HG03565 (cell line): ENCODE measurements around the gene ESAM.

Experiments used
- ATAC-seq: cut with Tn5 transposase; IDR thresholded peaks from one replicate; pipeline ENCODE4 v1.9.1; 2021; ENCODE audit warnings: mild to moderate bottlenecking, moderate library complexity; ENCODE audit not compliant: unreplicated experiment

The ESAM gene, protein sequence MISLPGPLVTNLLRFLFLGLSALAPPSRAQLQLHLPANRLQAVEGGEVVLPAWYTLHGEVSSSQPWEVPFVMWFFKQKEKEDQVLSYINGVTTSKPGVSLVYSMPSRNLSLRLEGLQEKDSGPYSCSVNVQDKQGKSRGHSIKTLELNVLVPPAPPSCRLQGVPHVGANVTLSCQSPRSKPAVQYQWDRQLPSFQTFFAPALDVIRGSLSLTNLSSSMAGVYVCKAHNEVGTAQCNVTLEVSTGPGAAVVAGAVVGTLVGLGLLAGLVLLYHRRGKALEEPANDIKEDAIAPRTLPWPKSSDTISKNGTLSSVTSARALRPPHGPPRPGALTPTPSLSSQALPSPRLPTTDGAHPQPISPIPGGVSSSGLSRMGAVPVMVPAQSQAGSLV

GRCh38 chr11:124762105-124762623, at the start of gene ESAM:
Gene ESAM, minus strand, starts transcription at chr11:124762290. Its CDS starts 136 bp downstream, at chr11:124762154.
- ATAC-seq: no peak

- ATAC-seq: no peak
Observed at GRCh38 chr11:124811399-124812125, 49.5 kb upstream of the ESAM start.

- no peak for ATAC-seq
Observed at GRCh38 chr11:124807660-124808270, 45.7 kb upstream of the ESAM start.

- ATAC-seq: no peak
Observed at GRCh38 chr11:124807201-124807600, 45.1 kb upstream of the ESAM start.

- no peak for ATAC-seq
Observed at GRCh38 chr11:124804884-124805283, 42.8 kb upstream of the ESAM start.

GRCh38 chr11:124801636-124802312, 39.7 kb upstream of the ESAM start:
- ATAC-seq: no peak

DNA sequence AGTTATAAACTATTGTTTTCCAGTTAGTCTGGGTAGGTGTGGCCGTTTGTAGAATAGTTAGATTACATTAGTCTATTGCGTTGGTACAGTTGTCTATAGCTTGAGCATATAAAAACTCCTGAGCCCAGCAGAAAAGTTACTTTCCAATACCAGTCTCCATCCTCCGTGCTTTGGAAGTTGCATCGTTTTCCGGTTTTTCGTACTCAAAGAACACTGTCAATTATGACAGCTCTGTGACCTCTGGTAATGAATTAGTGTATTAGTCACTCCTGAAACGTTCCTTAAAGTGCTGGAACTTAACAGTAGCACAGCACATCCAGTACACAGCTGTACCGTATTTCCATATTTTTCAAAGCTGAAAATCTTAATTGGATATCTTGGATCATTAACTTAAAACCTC, 38.9 kb upstream of the ESAM start:
- ATAC-seq: no peak

GRCh38 chr11:124800226-124800929, 38.3 kb upstream of the ESAM start, which contains the start of gene MSANTD2:
Gene MSANTD2, minus strand, starts transcription at chr11:124800406. Its CDS starts 26 bp downstream, at chr11:124800380.
- ATAC-seq: peak; percentile 76

GRCh38 chr11:124799348-124800225, 37.5 kb upstream of the ESAM start:
- ATAC-seq: peak; percentile 25

DNA sequence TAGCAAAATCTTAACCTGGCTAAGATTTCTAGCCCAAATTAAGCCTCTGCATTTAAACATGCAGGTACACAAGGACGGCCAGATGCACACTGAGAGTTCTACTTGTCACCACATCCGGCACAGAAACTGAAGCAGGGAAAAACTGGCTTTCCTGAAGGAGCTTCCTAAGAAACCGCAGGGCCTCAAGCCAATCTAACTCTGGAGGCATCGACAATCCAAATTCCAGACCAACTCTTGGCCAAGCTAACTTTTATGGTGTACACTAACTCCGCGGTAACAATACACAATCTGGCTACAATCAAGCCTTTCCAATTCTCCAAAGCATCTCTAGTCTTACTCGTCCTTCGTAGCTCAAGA, 36.9 kb upstream of the ESAM start:
- ATAC-seq: peak; percentile 16

- ATAC-seq: no peak
Observed at GRCh38 chr11:124796312-124796711, 34.2 kb upstream of the ESAM start.

- ATAC-seq: no peak
Observed at GRCh38 chr11:124793466-124794278, 31.6 kb upstream of the ESAM start.

DNA sequence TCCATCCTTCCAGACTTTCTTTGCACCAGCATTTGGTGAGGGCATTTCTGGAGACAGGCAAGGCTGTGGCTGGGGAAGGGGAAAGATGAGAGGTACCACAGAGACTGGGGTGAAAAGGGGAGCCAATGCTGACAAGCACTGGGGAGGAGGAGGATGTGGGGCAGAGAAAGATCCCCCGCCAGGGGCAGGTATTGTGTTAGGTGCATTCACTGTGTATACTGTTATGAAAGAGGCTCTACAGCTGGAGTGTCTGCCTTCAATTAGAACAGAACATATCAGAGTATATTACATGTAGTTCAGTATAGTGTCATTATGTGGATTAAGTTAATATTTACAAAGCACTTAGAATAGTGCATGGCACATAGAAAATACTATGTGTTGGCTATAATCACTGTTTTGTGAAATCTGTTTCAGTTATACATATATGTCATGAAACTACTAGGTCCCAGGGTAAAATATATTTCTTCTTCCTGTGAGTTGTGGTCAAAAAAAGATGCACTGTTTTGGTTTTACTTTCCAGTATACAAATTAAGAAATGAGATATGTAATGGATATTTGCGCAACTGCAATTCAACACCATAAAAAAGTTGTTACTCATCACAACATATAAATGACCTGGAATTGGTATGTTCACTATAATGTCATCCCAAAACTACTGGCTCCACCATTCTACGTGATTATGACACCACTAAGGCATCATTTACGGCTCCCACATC, 29.7 kb upstream of the ESAM start:
- ATAC-seq: peak; percentile 56

DNA sequence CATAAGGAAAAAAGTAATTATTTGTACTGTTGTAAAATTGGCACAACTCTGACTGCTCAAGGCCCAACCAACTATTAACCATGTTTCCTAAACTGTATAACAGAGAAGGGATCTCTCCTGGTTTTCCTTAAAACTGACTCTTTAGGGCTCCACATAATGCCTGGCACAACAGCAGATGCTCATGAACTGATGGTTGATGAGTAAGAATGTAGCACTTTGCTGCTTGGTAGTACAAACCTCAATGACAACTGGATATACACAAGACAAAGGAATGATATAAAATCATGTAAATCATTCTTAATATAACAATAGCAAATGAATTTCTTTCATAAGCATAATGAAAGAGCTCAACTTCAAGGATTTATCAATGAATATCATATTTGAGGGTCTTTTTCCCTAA, 26.4 kb upstream of the ESAM start:
- ATAC-seq: no peak

DNA sequence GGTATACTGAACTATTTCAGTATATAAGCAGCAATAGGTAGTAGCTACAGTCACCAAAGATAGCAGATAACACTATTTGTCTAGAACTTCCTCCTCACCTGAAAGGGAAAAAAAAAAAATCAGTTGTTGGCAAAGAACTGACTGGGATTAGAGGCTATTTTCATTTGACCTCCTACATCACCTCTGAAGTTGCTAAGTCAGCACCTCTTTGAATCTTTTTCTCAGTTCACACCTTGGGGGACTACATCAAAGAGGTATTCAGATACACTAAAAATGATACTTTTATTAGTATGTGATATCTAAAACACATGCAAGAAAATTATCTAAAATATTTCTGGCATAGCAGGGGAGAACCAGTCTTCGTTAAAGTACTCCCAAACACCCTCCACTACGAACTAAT, 22.0 kb upstream of the ESAM start:
- ATAC-seq: no peak

- ATAC-seq: no peak
Observed at GRCh38 chr11:124783002-124783401, 20.9 kb upstream of the ESAM start.

- no peak for ATAC-seq
Observed at GRCh38 chr11:124779568-124779967, 17.5 kb upstream of the ESAM start.

- ATAC-seq: no peak
Observed at GRCh38 chr11:124778281-124778680, 16.2 kb upstream of the ESAM start.
